Measurements from ENCODE around the gene RNF181. TPM values are rescaled to one million over a fixed set of nuclear protein-coding genes. Genes with fewer than 3 reads are reported as not detected.

Gene RNF181
- total and polyA plus RNA-seq, 2 of the 8 experiments (the other 6 are each of a cell fraction or from before 2014, with no cell fraction given) = 97.2 to 514 TPM

GRCh38 chr2:85578243-85579180 lies 17.0 kb upstream of the RNF181 start (continued):
- no peak for TF ChIP-seq SIX5 (IDR thresholded peaks at IDR 0.05; ENCODE audit: low read depth, low read length)

Data from H1 (cell line).